ENCODE measurements around the gene RRP1B. TPM values are rescaled to one million over a fixed set of nuclear protein-coding genes. Genes with fewer than 3 reads are reported as not detected.

RRP1B gene
- total and polyA plus RNA-seq, 2 of the 13 experiments (the other 11 are each of a cell fraction or from before 2014, with no cell fraction given) = 16.3 to 46.2 TPM

DNA sequence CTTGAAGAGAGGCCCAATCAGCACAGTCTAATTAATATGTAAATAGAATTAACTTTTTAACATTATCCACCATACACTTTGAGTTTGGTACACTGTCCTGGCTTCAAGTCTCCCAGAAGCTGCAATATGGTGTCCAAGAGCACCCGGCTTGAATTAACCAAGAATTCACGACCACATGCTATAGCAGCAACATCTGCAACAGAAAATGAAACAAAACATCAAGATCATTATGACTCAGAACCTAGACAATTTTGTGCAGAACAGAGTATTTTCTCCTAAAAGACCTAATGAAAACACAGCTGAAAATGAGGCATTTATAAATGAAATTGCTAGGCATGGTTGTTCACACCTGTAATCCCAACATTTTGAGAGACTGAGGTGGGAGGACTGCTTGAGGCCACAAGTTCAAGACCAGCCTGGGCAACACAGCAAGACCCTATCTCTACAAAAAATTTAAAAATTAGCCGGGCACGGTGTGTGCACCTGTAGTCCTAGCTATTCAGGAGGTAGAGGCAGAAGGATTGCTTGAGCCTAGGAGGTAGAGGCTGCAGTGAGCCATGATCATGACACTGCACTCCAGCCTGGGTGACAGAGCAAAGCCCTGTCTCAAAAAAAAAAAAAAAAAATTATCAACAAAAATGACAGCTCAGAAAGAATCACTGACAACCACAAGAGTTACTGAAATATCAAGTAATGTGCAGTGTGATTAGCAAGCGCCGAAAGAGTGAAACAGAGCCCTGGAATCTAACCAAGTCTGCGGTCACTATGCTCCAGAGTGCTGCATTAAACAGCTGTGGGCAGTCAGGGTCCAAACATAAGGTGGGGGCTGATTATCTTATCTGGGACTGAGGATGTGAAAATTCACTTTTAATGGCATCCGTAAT is 45.4 kb upstream of the RRP1B start:
- Histone ChIP-seq H3K4me2 (ENCODE audit: low read depth, low read length) (no peak overlapping the region), H3K36me3 (replicated peaks in 1 of 2; ENCODE audit: control insufficient read depth in 1 of 2, insufficient read depth in 2 of 2, low read length in 2 of 2) (no peaks in the 10 kb centered on the region), H2AFZ (ENCODE audit: low read length) (no peak overlapping the region), H4K20me1 (ENCODE audit: insufficient read depth, low read length) (no peaks in the 10 kb centered on the region), H3K9ac (ENCODE audit: insufficient read depth, low read depth, low read length) (no peak overlapping the region), H3K4me1 (ENCODE audit: insufficient read depth, low read length) (peaks cover 35% of the 10 kb centered on the region), H3K9me3 (ENCODE audit: low read length) (no peaks in the 10 kb centered on the region), H3K27ac (ENCODE audit: extremely low read length, insufficient read depth, low read length) (no peak overlapping the region), H3K79me2 (ENCODE audit: insufficient read depth, low read length) (no peaks in the 10 kb centered on the region), H3K4me3 (replicated peaks in 1 of 3; ENCODE audit: insufficient read depth in 1 of 3, low read depth in 2 of 3, low read length in 3 of 3) (no peak overlapping the region), H3K27me3 (ENCODE audit: control insufficient read depth in 1 of 2, insufficient read depth in 2 of 2, low read length in 2 of 2) (no peaks in the 10 kb centered on the region)
- BruUV-seq (replicated peaks) = no TSS peak
- TF ChIP-seq, protein P1, sequence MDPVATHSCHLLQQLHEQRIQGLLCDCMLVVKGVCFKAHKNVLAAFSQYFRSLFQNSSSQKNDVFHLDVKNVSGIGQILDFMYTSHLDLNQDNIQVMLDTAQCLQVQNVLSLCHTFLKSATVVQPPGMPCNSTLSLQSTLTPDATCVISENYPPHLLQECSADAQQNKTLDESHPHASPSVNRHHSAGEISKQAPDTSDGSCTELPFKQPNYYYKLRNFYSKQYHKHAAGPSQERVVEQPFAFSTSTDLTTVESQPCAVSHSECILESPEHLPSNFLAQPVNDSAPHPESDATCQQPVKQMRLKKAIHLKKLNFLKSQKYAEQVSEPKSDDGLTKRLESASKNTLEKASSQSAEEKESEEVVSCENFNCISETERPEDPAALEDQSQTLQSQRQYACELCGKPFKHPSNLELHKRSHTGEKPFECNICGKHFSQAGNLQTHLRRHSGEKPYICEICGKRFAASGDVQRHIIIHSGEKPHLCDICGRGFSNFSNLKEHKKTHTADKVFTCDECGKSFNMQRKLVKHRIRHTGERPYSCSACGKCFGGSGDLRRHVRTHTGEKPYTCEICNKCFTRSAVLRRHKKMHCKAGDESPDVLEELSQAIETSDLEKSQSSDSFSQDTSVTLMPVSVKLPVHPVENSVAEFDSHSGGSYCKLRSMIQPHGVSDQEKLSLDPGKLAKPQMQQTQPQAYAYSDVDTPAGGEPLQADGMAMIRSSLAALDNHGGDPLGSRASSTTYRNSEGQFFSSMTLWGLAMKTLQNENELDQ (CRISPR knock-in tag; IDR thresholded peaks at IDR 0.05; ENCODE audit: borderline replicate concordance) = no peak
- no peak for TF ChIP-seq ZMAT5 (CRISPR knock-in tag; IDR thresholded peaks at IDR 0.05; ENCODE audit: borderline replicate concordance, low read depth)
- WGBS (ENCODE audit: low lambda C conversion rate) = 93% methylated on average over 8 of the region's 8 CpGs
- no peak for DNase-seq (ENCODE audit: low spot score)
- in situ Hi-C loops (cut with HindIII; ENCODE audit: extremely low pct_ligation_motif_present, low pct_unique_long_range_greater_than_20kb) (no loop called here), intact Hi-C loops (cut with micrococcal nuclease; ENCODE audit: unreplicated experiment) (no loop called here)
- CTCF ChIA-PET (ENCODE audit: low intra/inter-chr PET ratio, low total read pairs) = no interaction called here
- FAIRE-seq = no peak
- POLR2A ChIA-PET = interaction anchor here (0.7 kb wide), 1 partner anchor 1894 kb away, joined by 3 read pairs; no protein-coding TSS in a partner anchor
- no peak for ATAC-seq

DNA sequence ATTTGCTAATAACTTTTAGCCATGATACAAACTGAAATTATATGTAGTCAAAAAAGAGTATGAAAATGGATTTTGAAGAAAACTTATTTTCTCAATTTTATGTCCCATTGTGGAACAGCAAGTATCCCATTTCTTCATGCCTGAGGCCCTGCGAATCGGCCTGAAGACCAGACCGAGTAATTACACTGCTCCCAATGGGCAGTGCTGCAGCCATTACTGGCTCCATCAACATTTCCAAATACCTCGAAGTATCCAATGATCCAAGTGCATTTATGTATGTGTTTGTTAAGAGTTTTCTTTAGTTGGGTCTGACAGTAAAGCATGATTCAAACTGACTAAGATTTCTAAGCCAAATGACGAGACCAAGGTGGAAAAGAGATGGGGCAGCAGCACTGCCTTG is 44.5 kb upstream of the RRP1B start:
- intact Hi-C loops (cut with micrococcal nuclease; ENCODE audit: unreplicated experiment) (no loop called here), in situ Hi-C loops (cut with HindIII; ENCODE audit: extremely low pct_ligation_motif_present, low pct_unique_long_range_greater_than_20kb) (no loop called here)
- Histone ChIP-seq H3K27me3 (ENCODE audit: control insufficient read depth in 1 of 2, insufficient read depth in 2 of 2, low read length in 2 of 2) (no peaks in the 10 kb centered on the region), H3K4me3 (replicated peaks in 1 of 3; ENCODE audit: insufficient read depth in 1 of 3, low read depth in 2 of 3, low read length in 3 of 3) (no peak overlapping the region), H3K9ac (ENCODE audit: insufficient read depth, low read depth, low read length) (no peak overlapping the region), H3K4me1 (ENCODE audit: insufficient read depth, low read length) (peaks cover 26% of the 10 kb centered on the region), H4K20me1 (ENCODE audit: insufficient read depth, low read length) (no peaks in the 10 kb centered on the region), H3K79me2 (ENCODE audit: insufficient read depth, low read length) (no peaks in the 10 kb centered on the region), H3K4me2 (ENCODE audit: low read depth, low read length) (no peak overlapping the region), H3K27ac (ENCODE audit: extremely low read length, insufficient read depth, low read length) (no peak overlapping the region), H3K36me3 (replicated peaks in 1 of 2; ENCODE audit: control insufficient read depth in 1 of 2, insufficient read depth in 2 of 2, low read length in 2 of 2) (no peaks in the 10 kb centered on the region), H3K9me3 (ENCODE audit: low read length) (peaks cover 3% of the 10 kb centered on the region; the same call in 1 of the 2 replicates), H2AFZ (ENCODE audit: low read length) (no peak overlapping the region)
- BruUV-seq (replicated peaks) = no TSS peak
- TF ChIP-seq ZFX (CRISPR knock-in tag; IDR thresholded peaks at IDR 0.05; ENCODE audit: low read depth) (no peak), ZNF839 (CRISPR knock-in tag; IDR thresholded peaks at IDR 0.05; ENCODE audit: borderline replicate concordance) (no peak), ZNF496 (CRISPR knock-in tag; IDR thresholded peaks at IDR 0.05; ENCODE audit: insufficient replicate concordance) (no peak), CHD4 (IDR thresholded peaks at IDR 0.05; ENCODE audit: borderline replicate concordance, low read length) (no peak), PHF21A (CRISPR knock-in tag; IDR thresholded peaks at IDR 0.05) (no peak)
- TF ChIP-seq, protein P2, sequence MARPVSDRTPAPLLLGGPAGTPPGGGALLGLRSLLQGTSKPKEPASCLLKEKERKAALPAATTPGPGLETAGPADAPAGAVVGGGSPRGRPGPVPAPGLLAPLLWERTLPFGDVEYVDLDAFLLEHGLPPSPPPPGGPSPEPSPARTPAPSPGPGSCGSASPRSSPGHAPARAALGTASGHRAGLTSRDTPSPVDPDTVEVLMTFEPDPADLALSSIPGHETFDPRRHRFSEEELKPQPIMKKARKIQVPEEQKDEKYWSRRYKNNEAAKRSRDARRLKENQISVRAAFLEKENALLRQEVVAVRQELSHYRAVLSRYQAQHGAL (CRISPR knock-in tag; IDR thresholded peaks at IDR 0.05; ENCODE audit: not compliant biosample characterization) = no peak
- ChIA-PET CTCF (ENCODE audit: low intra/inter-chr PET ratio, low total read pairs) (no interaction called here), POLR2A (no interaction called here)
- DNase-seq (ENCODE audit: low spot score) = no peak
- 96% methylated on average over 5 of the region's 5 CpGs for WGBS (ENCODE audit: low lambda C conversion rate)
- no peak for ATAC-seq
- no peak for FAIRE-seq
